GM12878 (cell line): Measurements from ENCODE around the gene SWSAP1. TPM values are rescaled to one million over a fixed set of nuclear protein-coding genes. Genes with fewer than 3 reads are reported as not detected.

Source experiments
- ATAC-seq: fragments of 200-7000 bp; cut with Tn5 transposase; 3 replicates; pipeline ENCODE4 v1.9.1; 2020; ENCODE audit warnings: mild to moderate bottlenecking, moderate library complexity
- BruUV-seq: library from RNA; stranded (reverse); fragments of 400-500 nt; replicated peaks from 2 replicates; lab custom pipeline; 2021; lab: Mats Ljungman, UMichigan
- CTCF ChIA-PET: fragments of 300-600 bp; sonication (Branson Sonifier 250); formaldehyde crosslinking; extraction: SDS; loops from one replicate; lab custom pipeline; 2021; ENCODE audit warnings: inconsistent platforms; lab: Yijun Ruan, JAX
- POLR2A ChIA-PET: fragments of 350-600 bp; formaldehyde crosslinking; extraction: SDS; loops from one replicate; lab custom pipeline; 2021; ENCODE audit warnings: inconsistent platforms; lab: Charles Lee
- RAD21 ChIA-PET: fragments of 300-600 bp; sonication (Branson Sonifier 250); formaldehyde crosslinking; loops from one replicate; lab custom pipeline; 2023; ENCODE audit warnings: antibody characterized with exemption; ENCODE audit not compliant: unreplicated experiment; lab: Charles Lee
- SMC1A ChIA-PET: fragments of 300-600 bp; sonication (Branson Sonifier 250); formaldehyde crosslinking; loops from one replicate; lab custom pipeline; 2023; ENCODE audit not compliant: unreplicated experiment, uncharacterized antibody; lab: Charles Lee
- DNase-seq: peaks from one replicate; pipeline ENCODE4 v3.0.0-alpha.2; 2011; ENCODE audit warnings: low read depth, low spot score
- FAIRE-seq: peaks from 3 replicates; lab custom pipeline; 2011; peaks lifted over from hg19 to GRCh38; lab: Jason Lieb, UNC
- H2AFZ ChIP-seq: 2 replicates; pipeline ENCODE4 v1.6.0; 2011; ENCODE audit warnings: low read depth, low read length, control low read depth; ENCODE audit not compliant: control insufficient read depth
- H3K27ac ChIP-seq: 2 replicates; pipeline ENCODE4 v1.5.1; 2011; ENCODE audit warnings: control low read depth; ENCODE audit not compliant: control insufficient read depth, insufficient read depth
- H3K27me3 ChIP-seq, 2 experiments: replicated peaks in 1 of 2; 2 replicates each; pipeline versions ENCODE4 v1.6.0 to v1.6.1; 2011; ENCODE audit warnings: low read length in 1 of 2; ENCODE audit not compliant: control insufficient read depth in 2 of 2, insufficient read depth in 2 of 2
- H3K36me3 ChIP-seq, 2 experiments: 2 replicates each; pipeline ENCODE4 v1.5.1; 2011; ENCODE audit warnings: low read length in 1 of 2; ENCODE audit not compliant: control insufficient read depth in 2 of 2, insufficient read depth in 2 of 2
- H3K4me1 ChIP-seq: 2 replicates; pipeline ENCODE4 v1.6.1; 2011; ENCODE audit warnings: mild to moderate bottlenecking, low read length, moderate library complexity, mixed read lengths; ENCODE audit not compliant: control insufficient read depth, insufficient read depth
- H3K4me2 ChIP-seq: 2 replicates; pipeline ENCODE4 v1.6.0; 2011; ENCODE audit warnings: control low read depth; ENCODE audit not compliant: control insufficient read depth, insufficient read depth
- H3K4me3 ChIP-seq: fragments of 200-600 bp; sonication (generic); 2 replicates; pipeline ENCODE4 v1.5.1; 2016
- H3K79me2 ChIP-seq: 2 replicates; pipeline ENCODE4 v1.6.0; 2011; ENCODE audit warnings: low read length; ENCODE audit not compliant: control insufficient read depth, insufficient read depth
- H3K9ac ChIP-seq: 2 replicates; pipeline ENCODE4 v1.8.0; 2011; ENCODE audit warnings: low read length, control low read depth, mixed read lengths; ENCODE audit not compliant: control insufficient read depth, insufficient read depth
- H3K9me3 ChIP-seq: replicated peaks from 3 replicates; pipeline ENCODE4 v1.5.1; 2011; ENCODE audit warnings: mild to moderate bottlenecking, low read length; ENCODE audit not compliant: control insufficient read depth, insufficient read depth
- H4K20me1 ChIP-seq: 2 replicates; pipeline ENCODE4 v1.6.0; 2011; ENCODE audit not compliant: control insufficient read depth, insufficient read depth
- CEBPB ChIP-seq, 2 experiments: fragments of 150-350 bp in 1 of 2; IDR thresholded peaks; 2 replicates each; pipeline ENCODE4 v1.6.1; 2012 to 2014; ENCODE audit warnings: low read depth in 2 of 2, low read length in 2 of 2, borderline replicate concordance in 1 of 2, inconsistent platforms in 1 of 2
- KLF5 ChIP-seq: fragments of 450-650 bp; IDR thresholded peaks from 2 replicates; pipeline ENCODE4 v1.6.1; 2014; ENCODE audit warnings: mild to moderate bottlenecking; ENCODE audit not compliant: partially characterized antibody
- MXI1 ChIP-seq: fragments of 150-350 bp; IDR thresholded peaks from 2 replicates; pipeline ENCODE4 v1.6.1; 2011; ENCODE audit warnings: low read depth, mild to moderate bottlenecking, inconsistent platforms, low read length, improper control_type of control experiment
- RB1 ChIP-seq: fragments of 450-650 bp; formaldehyde crosslinking; IDR thresholded peaks from 2 replicates; pipeline ENCODE4 v1.6.1; 2017; ENCODE audit warnings: mild to moderate bottlenecking, borderline replicate concordance
- RCOR1 ChIP-seq: conservative IDR thresholded peaks from 2 replicates; pipeline ENCODE4 v1.6.1; 2012; ENCODE audit warnings: low read depth, low read length, improper control_type of control experiment
- RELB ChIP-seq: fragments of 450-650 bp; IDR thresholded peaks from 2 replicates; pipeline ENCODE4 v1.6.1; 2017; ENCODE audit warnings: low read depth, mild to moderate bottlenecking, moderate library complexity
- RUNX3 ChIP-seq: IDR thresholded peaks from 2 replicates; pipeline ENCODE4 v1.6.1; 2012; ENCODE audit warnings: low read length, inconsistent platforms
- SP1 ChIP-seq: IDR thresholded peaks from one replicate; pipeline ENCODE4 v1.6.1; 2011; ENCODE audit warnings: low read depth, low read length
- SPI1 ChIP-seq: IDR thresholded peaks from 2 replicates; pipeline ENCODE4 v1.6.1; 2011; ENCODE audit warnings: low read depth, mild to moderate bottlenecking, low read length, moderate library complexity, borderline replicate concordance; ENCODE audit not compliant: insufficient read depth
- TBL1XR1 ChIP-seq: IDR thresholded peaks from 2 replicates; pipeline ENCODE4 v1.6.1; 2012; ENCODE audit warnings: low read depth, low read length, improper control_type of control experiment
- TCF7 ChIP-seq: IDR thresholded peaks from 2 replicates; pipeline ENCODE4 v1.6.1; 2014; ENCODE audit warnings: antibody characterized with exemption, borderline replicate concordance
- WRNIP1 ChIP-seq: IDR thresholded peaks from 2 replicates; pipeline ENCODE4 v1.6.1; 2011; ENCODE audit warnings: low read depth, low read length, improper control_type of control experiment, borderline replicate concordance
- WGBS: methylation state at CpG from one replicate; pipeline ENCODE4 v1.1.6; 2016; ENCODE audit warnings: low lambda C conversion rate; ENCODE audit not compliant: insufficient replicate concordance, insufficient coverage; ENCODE audit errors: missing lambda C conversion rate; 5-methylcytosine and 5-hydroxymethylcytosine counted together
- in situ Hi-C: fragments of 300-500 bp; cut with MboI; formaldehyde crosslinking; loops from 9 replicates; pipeline ENCODE4 v1.14.3; 2018; ENCODE audit warnings: mixed read lengths
- intact Hi-C: fragments of 100-400 bp; cut with micrococcal nuclease; formaldehyde crosslinking; loops from one replicate; pipeline ENCODE4 v1.14.2; 2022; ENCODE audit not compliant: unreplicated experiment
- polyA plus RNA-seq, 11 experiments: library from polyadenylated mRNA; depleted of rRNA in 4 of 11; unstranded in 6 of 11; stranded (reverse) in 5 of 11; fragments of >200 nt; fragmentation: Nextera tagmentation in 4 of 11; fragmentation: Illumina TruSeq in 1 of 11; extraction: Ambion mirVana in 4 of 11; extraction: Trizol in 1 of 11; gene quantifications; 1 replicate in 1 of 11; 2 replicates in 10 of 11; pipeline versions ENCODE4 v1.2.1 to v1.2.3, GENCODE V29; 2011 to 2016; ENCODE audit warnings: inconsistent platforms in 2 of 11, missing spikeins in 2 of 11, low read depth in 1 of 11
- total RNA-seq, 4 experiments: library from RNA; depleted of rRNA in 3 of 4; stranded (reverse); fragments of >200 nt in 3 of 4; fragmentation: Illumina TruSeq in 1 of 4; extraction: Trizol in 1 of 4; gene quantifications; 2 replicates each; pipeline versions ENCODE4 v1.2.1 to v1.2.3, GENCODE V29; 2013 to 2021
- TF ChIP-seq, protein P1 (sequence below): IDR thresholded peaks from 2 replicates; pipeline ENCODE4 v1.6.1; 2012; ENCODE audit warnings: low read depth, low read length, improper control_type of control experiment

Gene SWSAP1
- total and polyA plus RNA-seq, 10 of the 15 experiments (the other 5 are each of a cell fraction or from before 2014, with no cell fraction given) = 0.18 to 6.5 (median 2.4) TPM

DNA sequence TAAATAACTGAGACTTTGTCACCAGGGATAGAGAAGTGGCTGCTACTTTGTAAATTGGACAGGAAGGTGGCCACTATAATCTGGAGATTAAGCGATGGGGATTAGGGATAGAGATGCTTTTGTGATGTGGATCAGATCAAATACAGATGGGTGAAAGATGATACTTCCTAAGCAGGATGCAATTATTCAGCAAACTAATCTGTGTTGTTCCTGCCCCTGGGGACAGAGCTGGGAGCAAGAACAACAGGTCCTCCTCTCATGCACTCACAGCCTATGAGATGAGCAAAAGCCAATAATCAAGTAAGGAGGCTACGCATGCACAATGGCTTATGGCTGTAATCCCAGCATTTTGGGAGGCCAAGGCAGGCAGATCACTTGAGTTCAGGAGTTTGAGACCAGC is 40.1 kb downstream of the SWSAP1 start:
- SMC1A ChIA-PET = no interaction called here
- in situ Hi-C loops = no loop called here
- no peaks in the 10 kb centered on the region for H4K20me1 ChIP-seq
- intact Hi-C loops = no loop called here
- no peaks in the 10 kb centered on the region for H3K79me2 ChIP-seq
- H2AFZ ChIP-seq = no peak overlapping the region
- H3K4me2 ChIP-seq = no peak overlapping the region
- TF ChIP-seq RB1 (no peak), SP1 (no peak), KLF5 (no peak), TCF7 (no peak), CEBPB (IDR thresholded peaks at IDR 0.05; ENCODE audit: borderline replicate concordance in 1 of 2, low read depth in 2 of 2, low read length in 2 of 2) (no peak), RCOR1 (no peak), MXI1 (no peak), RELB (no peak), RUNX3 (no peak), SPI1 (no peak), TBL1XR1 (no peak), WRNIP1 (no peak)
- TF ChIP-seq, protein P1, sequence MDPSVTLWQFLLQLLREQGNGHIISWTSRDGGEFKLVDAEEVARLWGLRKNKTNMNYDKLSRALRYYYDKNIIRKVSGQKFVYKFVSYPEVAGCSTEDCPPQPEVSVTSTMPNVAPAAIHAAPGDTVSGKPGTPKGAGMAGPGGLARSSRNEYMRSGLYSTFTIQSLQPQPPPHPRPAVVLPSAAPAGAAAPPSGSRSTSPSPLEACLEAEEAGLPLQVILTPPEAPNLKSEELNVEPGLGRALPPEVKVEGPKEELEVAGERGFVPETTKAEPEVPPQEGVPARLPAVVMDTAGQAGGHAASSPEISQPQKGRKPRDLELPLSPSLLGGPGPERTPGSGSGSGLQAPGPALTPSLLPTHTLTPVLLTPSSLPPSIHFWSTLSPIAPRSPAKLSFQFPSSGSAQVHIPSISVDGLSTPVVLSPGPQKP = no peak
- TF ChIP-seq, all 136 proteins: peak for 0
- Histone ChIP-seq H3K27ac (no peak overlapping the region), H3K9me3 (no peaks in the 10 kb centered on the region), H3K27me3 (peaks cover 5% of the 10 kb centered on the region in 2 experiments), H3K36me3 (no peaks in the 10 kb centered on the region), H3K4me1 (no peaks in the 10 kb centered on the region), H3K9ac (no peak overlapping the region), H3K4me3 (no peak overlapping the region)
- FAIRE-seq (no peak), DNase-seq (no peak), ATAC-seq (no peak)
- BruUV-seq = no TSS peak
- ChIA-PET CTCF (interaction anchor here (0.5 kb wide), 1 partner anchor 26 kb away, joined by 3 read pairs; no protein-coding TSS in a partner anchor), POLR2A (no interaction called here), RAD21 (no interaction called here)
- 74% methylated on average over 2 of the region's 2 CpGs for WGBS
